ENCODE measurements around the gene AGMO.

The AGMO gene

DNA sequence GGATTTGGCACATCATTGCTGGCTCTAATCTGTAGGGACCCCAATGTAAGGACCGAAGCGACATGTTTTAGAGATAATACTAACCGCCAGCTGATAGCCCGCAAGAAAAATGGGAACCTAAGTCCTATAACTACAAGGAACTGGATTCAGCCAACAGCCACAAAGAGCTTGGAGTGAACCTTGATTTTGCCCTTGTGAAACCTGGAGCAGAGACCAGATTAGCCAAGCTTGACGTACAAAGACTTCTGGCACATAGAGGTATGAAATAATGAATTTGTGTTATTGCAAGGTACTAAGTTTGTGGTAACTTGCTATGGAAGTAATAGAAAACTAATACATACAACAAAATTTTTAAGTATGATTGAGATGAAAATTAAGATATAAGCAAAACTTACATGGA lies 246.9 kb downstream of the AGMO start:
- H3K79me2 ChIP-seq (ENCODE audit: insufficient read depth, low read length) = no peaks in the 10 kb centered on the region
- TF ChIP-seq EZH2phosphoT487 (IDR thresholded peaks at IDR 0.05; ENCODE audit: borderline replicate concordance) = no peak
- TF ChIP-seq, protein P1, sequence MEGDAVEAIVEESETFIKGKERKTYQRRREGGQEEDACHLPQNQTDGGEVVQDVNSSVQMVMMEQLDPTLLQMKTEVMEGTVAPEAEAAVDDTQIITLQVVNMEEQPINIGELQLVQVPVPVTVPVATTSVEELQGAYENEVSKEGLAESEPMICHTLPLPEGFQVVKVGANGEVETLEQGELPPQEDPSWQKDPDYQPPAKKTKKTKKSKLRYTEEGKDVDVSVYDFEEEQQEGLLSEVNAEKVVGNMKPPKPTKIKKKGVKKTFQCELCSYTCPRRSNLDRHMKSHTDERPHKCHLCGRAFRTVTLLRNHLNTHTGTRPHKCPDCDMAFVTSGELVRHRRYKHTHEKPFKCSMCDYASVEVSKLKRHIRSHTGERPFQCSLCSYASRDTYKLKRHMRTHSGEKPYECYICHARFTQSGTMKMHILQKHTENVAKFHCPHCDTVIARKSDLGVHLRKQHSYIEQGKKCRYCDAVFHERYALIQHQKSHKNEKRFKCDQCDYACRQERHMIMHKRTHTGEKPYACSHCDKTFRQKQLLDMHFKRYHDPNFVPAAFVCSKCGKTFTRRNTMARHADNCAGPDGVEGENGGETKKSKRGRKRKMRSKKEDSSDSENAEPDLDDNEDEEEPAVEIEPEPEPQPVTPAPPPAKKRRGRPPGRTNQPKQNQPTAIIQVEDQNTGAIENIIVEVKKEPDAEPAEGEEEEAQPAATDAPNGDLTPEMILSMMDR (conservative IDR thresholded peaks at IDR 0.05; ENCODE audit: low read length) = no peak
- H3K36me3 ChIP-seq (ENCODE audit: insufficient read depth, low read length) = no peaks in the 10 kb centered on the region
- no peaks in the 10 kb centered on the region; the same call in 1 of the 2 replicates for H3K9me3 ChIP-seq (ENCODE audit: insufficient read depth, low read depth, low read length)
- H3K4me2 ChIP-seq (ENCODE audit: low read depth, low read length, poor library complexity, severe bottlenecking) = no peak overlapping the region
- H3F3A ChIP-seq (ENCODE audit: low read depth) = no peaks in the 10 kb centered on the region
- no peaks in the 10 kb centered on the region for H3K27me3 ChIP-seq (ENCODE audit: insufficient read depth, low read length, poor library complexity, severe bottlenecking)
- no peaks in the 10 kb centered on the region for H3K9me2 ChIP-seq (replicated peaks; ENCODE audit: low read depth, low read length)
- H4K20me1 ChIP-seq (ENCODE audit: insufficient read depth, low read length, poor library complexity, severe bottlenecking) = no peaks in the 10 kb centered on the region
- no peak overlapping the region for H3K9ac ChIP-seq (ENCODE audit: low read depth, low read length, poor library complexity, severe bottlenecking)
- H2AFZ ChIP-seq (ENCODE audit: low read length) = no peak overlapping the region
- no peak overlapping the region for H3K4me3 ChIP-seq (ENCODE audit: low read length, poor library complexity, severe bottlenecking)
- H3K4me1 ChIP-seq (ENCODE audit: insufficient read depth, low read length, poor library complexity, severe bottlenecking) = no peaks in the 10 kb centered on the region

DNA sequence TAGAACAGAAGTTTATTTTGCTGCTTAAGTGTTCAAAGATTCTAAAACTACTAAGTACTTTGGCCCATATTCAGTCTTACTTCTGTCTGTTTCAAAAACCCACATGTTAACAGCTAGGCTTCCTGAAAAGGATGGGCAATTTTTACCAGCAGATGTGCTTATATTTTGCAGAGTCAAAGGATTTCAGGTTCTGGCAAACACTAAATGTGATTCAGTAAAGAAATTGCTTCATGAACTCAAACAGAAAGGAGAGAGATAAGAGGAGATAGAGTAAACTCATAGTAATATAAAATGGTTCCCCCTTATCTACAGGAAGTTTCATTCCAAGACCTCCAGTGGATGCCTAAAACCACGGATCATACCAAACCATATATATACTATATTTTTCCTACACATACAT lies 248.5 kb downstream of the AGMO start:
- no peak overlapping the region for H3K4me3 ChIP-seq (ENCODE audit: low read length, poor library complexity, severe bottlenecking)
- H3K4me1 ChIP-seq (ENCODE audit: insufficient read depth, low read length, poor library complexity, severe bottlenecking) = no peaks in the 10 kb centered on the region
- no peaks in the 10 kb centered on the region for H4K20me1 ChIP-seq (ENCODE audit: insufficient read depth, low read length, poor library complexity, severe bottlenecking)
- no peak for TF ChIP-seq EZH2phosphoT487 (IDR thresholded peaks at IDR 0.05; ENCODE audit: borderline replicate concordance)
- TF ChIP-seq, protein P1 (conservative IDR thresholded peaks at IDR 0.05; ENCODE audit: low read length) = no peak
- H3K36me3 ChIP-seq (ENCODE audit: insufficient read depth, low read length) = no peaks in the 10 kb centered on the region
- 0 out of 2 replicates have a peak overlapping the region, but pooled peaks have one; percentile 41 for H2AFZ ChIP-seq (ENCODE audit: low read length)
- no peaks in the 10 kb centered on the region; the same call in 1 of the 2 replicates for H3K9me3 ChIP-seq (ENCODE audit: insufficient read depth, low read depth, low read length)
- no peak overlapping the region for H3K9ac ChIP-seq (ENCODE audit: low read depth, low read length, poor library complexity, severe bottlenecking)
- no peaks in the 10 kb centered on the region for H3K79me2 ChIP-seq (ENCODE audit: insufficient read depth, low read length)
- no peaks in the 10 kb centered on the region for H3K9me2 ChIP-seq (replicated peaks; ENCODE audit: low read depth, low read length)
- H3K4me2 ChIP-seq (ENCODE audit: low read depth, low read length, poor library complexity, severe bottlenecking) = no peak overlapping the region
- no peaks in the 10 kb centered on the region for H3F3A ChIP-seq (ENCODE audit: low read depth)
- no peaks in the 10 kb centered on the region for H3K27me3 ChIP-seq (ENCODE audit: insufficient read depth, low read length, poor library complexity, severe bottlenecking)

DNA sequence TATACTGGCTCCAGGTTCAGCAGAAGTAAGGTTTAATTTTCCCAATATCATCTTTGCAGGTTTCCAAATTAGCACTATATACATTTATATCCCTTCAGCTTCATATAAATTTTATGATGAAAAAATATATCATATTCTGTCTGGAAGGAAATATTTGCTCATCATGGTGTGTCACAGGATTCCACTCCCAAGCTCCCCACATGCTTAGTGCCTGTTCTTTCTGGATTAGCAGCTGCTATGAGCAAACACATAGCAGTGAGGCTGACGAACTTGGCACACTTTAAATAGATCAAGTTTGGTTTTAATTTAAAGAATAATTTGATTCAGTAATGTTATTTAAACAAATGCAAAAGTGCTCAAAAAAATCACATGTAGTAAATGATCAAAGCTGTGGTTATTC lies 251.9 kb downstream of the AGMO start:
- no peaks in the 10 kb centered on the region for H3K4me1 ChIP-seq (ENCODE audit: insufficient read depth, low read length, poor library complexity, severe bottlenecking)
- H3K36me3 ChIP-seq (ENCODE audit: insufficient read depth, low read length) = no peaks in the 10 kb centered on the region
- H2AFZ ChIP-seq (ENCODE audit: low read length) = no peak overlapping the region
- H3K9me3 ChIP-seq (ENCODE audit: insufficient read depth, low read depth, low read length) = no peaks in the 10 kb centered on the region; the same call in 1 of the 2 replicates
- H3F3A ChIP-seq (ENCODE audit: low read depth) = no peaks in the 10 kb centered on the region
- H4K20me1 ChIP-seq (ENCODE audit: insufficient read depth, low read length, poor library complexity, severe bottlenecking) = no peaks in the 10 kb centered on the region
- no peak for TF ChIP-seq EZH2phosphoT487 (IDR thresholded peaks at IDR 0.05; ENCODE audit: borderline replicate concordance)
- TF ChIP-seq, protein P1 (conservative IDR thresholded peaks at IDR 0.05; ENCODE audit: low read length) = no peak
- no peak overlapping the region for H3K9ac ChIP-seq (ENCODE audit: low read depth, low read length, poor library complexity, severe bottlenecking)
- no peaks in the 10 kb centered on the region for H3K27me3 ChIP-seq (ENCODE audit: insufficient read depth, low read length, poor library complexity, severe bottlenecking)
- H3K9me2 ChIP-seq (replicated peaks; ENCODE audit: low read depth, low read length) = no peaks in the 10 kb centered on the region
- H3K4me2 ChIP-seq (ENCODE audit: low read depth, low read length, poor library complexity, severe bottlenecking) = no peak overlapping the region
- H3K79me2 ChIP-seq (ENCODE audit: insufficient read depth, low read length) = no peaks in the 10 kb centered on the region
- no peak overlapping the region for H3K4me3 ChIP-seq (ENCODE audit: low read length, poor library complexity, severe bottlenecking)

All from Loucy (cell line).